Activated naive CD8-positive, alpha-beta T cell treated with anti-CD3 and anti-CD28 coated beads for 36 hours (primary cell): ENCODE measurements around the gene HEPHL1. TPM values are rescaled to one million over a fixed set of nuclear protein-coding genes. Genes with fewer than 3 reads are reported as not detected.

Experiments
- DNase-seq: peaks from one replicate; pipeline ENCODE4 v3.0.0; 2021
- H3K27ac Mint-ChIP-seq: one replicate; pipeline ENCODE4 v1.8.0; 2022; ENCODE audit warnings: mild to moderate bottlenecking, moderate library complexity, mixed read lengths
- H3K27me3 Mint-ChIP-seq: one replicate; pipeline ENCODE4 v1.8.0; 2022; ENCODE audit warnings: mild to moderate bottlenecking, mixed read lengths
- H3K36me3 Mint-ChIP-seq: one replicate; pipeline ENCODE4 v1.8.0; 2021; ENCODE audit warnings: mild to moderate bottlenecking, mixed read lengths
- H3K4me1 Mint-ChIP-seq: one replicate; pipeline ENCODE4 v1.8.0; 2021; ENCODE audit warnings: mixed read lengths
- H3K4me3 Mint-ChIP-seq: one replicate; pipeline ENCODE4 v1.8.0; 2022; ENCODE audit warnings: mild to moderate bottlenecking, moderate library complexity, mixed read lengths
- H3K9me3 Mint-ChIP-seq: one replicate; pipeline ENCODE4 v1.8.0; 2022; ENCODE audit warnings: mixed read lengths
- total RNA-seq, 2 experiments: library from RNA; stranded (reverse); gene quantifications; one replicate each; pipeline ENCODE4 v1.2.3, GENCODE V29; 2021

Gene HEPHL1
- total RNA-seq, 2 experiments from 2014 or later: not detected

DNA sequence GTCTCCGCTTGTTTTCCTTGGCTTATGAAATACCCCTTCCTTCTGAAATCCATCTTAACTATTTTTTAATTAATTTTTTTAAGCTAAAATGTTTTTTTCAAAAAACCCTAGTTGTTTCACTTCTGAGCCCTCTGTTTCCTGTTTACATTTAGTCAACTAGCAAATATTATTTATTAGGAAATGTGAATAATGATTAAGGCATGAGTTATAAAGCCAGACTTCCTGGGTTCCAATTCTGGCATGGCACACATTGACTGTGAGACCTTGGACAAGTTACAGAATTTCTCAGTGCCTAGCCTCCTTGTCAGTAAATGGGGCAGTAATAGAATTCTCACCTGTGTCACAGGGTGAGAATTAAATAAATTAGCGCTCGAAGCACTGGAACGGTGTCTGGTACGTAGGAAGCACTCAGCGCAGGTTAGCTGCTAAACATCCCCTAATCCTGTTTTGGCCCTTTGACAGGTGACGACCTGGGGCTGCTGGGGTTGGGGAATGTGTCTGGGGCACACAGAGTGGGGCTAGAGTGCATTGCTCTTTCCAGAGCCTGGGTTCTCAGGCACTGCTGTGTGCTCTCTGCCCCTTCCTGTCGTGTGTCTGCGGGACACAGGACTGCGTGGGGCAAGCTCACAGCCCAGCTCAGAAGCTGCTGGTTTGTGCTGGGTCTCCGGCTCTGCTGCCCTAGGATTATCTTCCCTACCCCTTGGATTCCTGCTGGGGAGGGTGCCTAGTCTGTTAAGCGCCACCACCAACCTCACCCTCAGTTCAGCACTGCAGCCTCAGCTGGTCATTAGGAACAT, 120.6 kb downstream of the HEPHL1 start:
- Mint-ChIP-seq H3K4me3 (no peak overlapping the region), H3K4me1 (peaks cover 57% of the 10 kb centered on the region), H3K9me3 (peaks cover 1% of the 10 kb centered on the region), H3K27ac (no peak overlapping the region), H3K27me3 (no peaks in the 10 kb centered on the region), H3K36me3 (peaks cover 3% of the 10 kb centered on the region)
- no peak for DNase-seq

GRCh38 chr11:94142308-94143281, 121.4 kb downstream of the HEPHL1 start:
- H3K4me3 Mint-ChIP-seq: no peak overlapping the region
- no peaks in the 10 kb centered on the region for H3K27me3 Mint-ChIP-seq
- peaks cover 58% of the 10 kb centered on the region for H3K4me1 Mint-ChIP-seq
- H3K27ac Mint-ChIP-seq: no peak overlapping the region
- no peak for DNase-seq
- H3K36me3 Mint-ChIP-seq: no peaks in the 10 kb centered on the region
- H3K9me3 Mint-ChIP-seq: no peaks in the 10 kb centered on the region

DNA sequence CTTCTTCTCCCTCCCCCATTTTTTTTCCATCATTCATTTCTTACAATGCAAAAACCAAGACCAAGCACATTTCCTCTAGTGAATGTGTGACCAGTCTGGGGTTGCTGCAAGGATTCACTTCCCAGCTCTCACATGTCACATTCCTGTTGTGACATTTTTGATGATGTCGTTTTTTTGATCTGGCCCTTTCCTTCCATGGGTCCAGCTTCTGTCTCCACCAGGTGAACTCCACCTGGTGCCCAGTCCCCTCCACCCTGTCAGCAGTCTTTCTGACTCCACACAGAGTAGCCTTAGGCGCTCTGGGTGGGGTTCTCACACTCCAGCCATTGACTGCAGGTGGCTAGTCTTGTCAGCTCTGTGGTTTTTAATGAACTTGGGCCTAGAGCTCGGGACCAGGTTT, 123.1 kb downstream of the HEPHL1 start:
- Mint-ChIP-seq H3K27me3 (no peaks in the 10 kb centered on the region), H3K4me3 (no peak overlapping the region), H3K4me1 (peaks cover 66% of the 10 kb centered on the region), H3K9me3 (no peaks in the 10 kb centered on the region), H3K27ac (no peak overlapping the region), H3K36me3 (no peaks in the 10 kb centered on the region)
- DNase-seq: no peak

DNA sequence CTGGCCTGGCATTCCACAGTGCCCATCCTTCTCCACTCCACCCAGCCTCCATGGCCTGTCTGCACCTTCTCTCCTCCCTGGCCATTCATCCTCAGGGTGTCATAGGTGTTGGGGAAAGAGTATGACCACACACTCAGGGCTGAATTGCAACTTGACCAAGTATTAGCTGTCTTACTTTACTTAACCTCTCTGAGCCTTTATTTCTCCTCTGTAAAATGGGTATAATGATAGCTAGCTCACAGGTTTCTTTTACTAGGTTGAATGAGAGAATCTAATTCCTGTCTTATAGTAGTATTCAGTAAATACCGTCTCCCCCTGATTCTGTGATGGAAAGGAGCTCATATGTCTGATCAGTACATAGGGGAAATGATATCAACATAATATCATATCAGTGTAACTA, 123.5 kb downstream of the HEPHL1 start:
- no peak overlapping the region for H3K27ac Mint-ChIP-seq
- no peak for DNase-seq
- H3K36me3 Mint-ChIP-seq: no peaks in the 10 kb centered on the region
- H3K4me1 Mint-ChIP-seq: peaks cover 69% of the 10 kb centered on the region
- no peak overlapping the region for H3K4me3 Mint-ChIP-seq
- H3K9me3 Mint-ChIP-seq: no peaks in the 10 kb centered on the region
- no peaks in the 10 kb centered on the region for H3K27me3 Mint-ChIP-seq

- no peak overlapping the region for H3K27ac Mint-ChIP-seq
- H3K4me3 Mint-ChIP-seq: no peak overlapping the region
- H3K9me3 Mint-ChIP-seq: no peaks in the 10 kb centered on the region
- no peaks in the 10 kb centered on the region for H3K36me3 Mint-ChIP-seq
- peaks cover 67% of the 10 kb centered on the region for H3K4me1 Mint-ChIP-seq
- H3K27me3 Mint-ChIP-seq: no peaks in the 10 kb centered on the region
- DNase-seq: no peak
Observed at GRCh38 chr11:94145431-94145830, 124.3 kb downstream of the HEPHL1 start.

DNA sequence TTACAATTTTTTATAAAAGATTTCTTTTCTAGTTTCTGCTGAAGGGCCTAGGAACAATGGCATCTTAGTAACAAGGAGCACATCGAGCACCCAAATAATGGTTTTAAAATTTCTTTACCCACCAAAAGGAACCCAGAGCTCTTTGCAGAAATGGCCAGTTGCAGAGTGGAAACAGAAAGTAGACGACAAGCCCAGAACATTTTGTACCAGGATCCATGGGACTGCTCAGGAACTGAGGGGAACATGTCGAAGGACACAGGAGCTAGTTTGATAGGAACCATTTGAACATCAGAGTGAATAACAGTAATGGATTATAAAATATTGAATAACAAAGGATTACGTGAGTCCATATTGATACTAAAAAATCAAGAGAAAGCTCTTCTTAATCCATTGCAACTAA, 124.8 kb downstream of the HEPHL1 start:
- Mint-ChIP-seq H3K9me3 (no peaks in the 10 kb centered on the region), H3K4me3 (no peak overlapping the region), H3K4me1 (peaks cover 69% of the 10 kb centered on the region), H3K36me3 (no peaks in the 10 kb centered on the region), H3K27ac (no peak overlapping the region), H3K27me3 (no peaks in the 10 kb centered on the region)
- no peak for DNase-seq

DNA sequence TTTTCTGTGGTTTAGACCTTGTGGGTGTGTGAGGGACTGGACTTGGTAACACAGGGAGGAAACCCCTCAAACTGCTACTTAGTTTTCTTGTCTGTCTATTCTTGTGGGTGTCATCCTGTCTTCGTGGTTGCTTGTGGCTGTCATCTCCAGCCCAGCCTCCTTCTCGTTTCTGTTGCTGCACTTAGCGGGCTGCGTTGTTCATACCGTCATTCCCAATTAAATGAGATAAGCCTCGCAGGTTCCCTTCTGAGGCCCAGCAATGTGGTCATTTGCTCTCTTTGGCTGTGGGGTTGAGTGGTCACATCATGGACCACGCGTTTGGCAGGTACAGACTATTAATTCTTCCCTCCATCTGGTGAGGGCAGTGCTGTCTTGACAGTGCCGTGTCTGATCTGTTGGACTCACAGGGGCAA, 126.3 kb downstream of the HEPHL1 start:
- H3K9me3 Mint-ChIP-seq: no peaks in the 10 kb centered on the region
- H3K36me3 Mint-ChIP-seq: peaks cover 2% of the 10 kb centered on the region
- DNase-seq: peak; percentile 43

GRCh38 chr11:94148189-94148588, 127.0 kb downstream of the HEPHL1 start:
- peaks cover 78% of the 10 kb centered on the region for H3K4me1 Mint-ChIP-seq

More for the DNA sequence above, 126.3 kb downstream of the HEPHL1 start:
- H3K4me1 Mint-ChIP-seq: peaks cover 77% of the 10 kb centered on the region
- no peaks in the 10 kb centered on the region for H3K27me3 Mint-ChIP-seq
- H3K27ac Mint-ChIP-seq: peak overlapping the region; percentile 74
- H3K4me3 Mint-ChIP-seq: peak overlapping the region; percentile 2

DNA sequence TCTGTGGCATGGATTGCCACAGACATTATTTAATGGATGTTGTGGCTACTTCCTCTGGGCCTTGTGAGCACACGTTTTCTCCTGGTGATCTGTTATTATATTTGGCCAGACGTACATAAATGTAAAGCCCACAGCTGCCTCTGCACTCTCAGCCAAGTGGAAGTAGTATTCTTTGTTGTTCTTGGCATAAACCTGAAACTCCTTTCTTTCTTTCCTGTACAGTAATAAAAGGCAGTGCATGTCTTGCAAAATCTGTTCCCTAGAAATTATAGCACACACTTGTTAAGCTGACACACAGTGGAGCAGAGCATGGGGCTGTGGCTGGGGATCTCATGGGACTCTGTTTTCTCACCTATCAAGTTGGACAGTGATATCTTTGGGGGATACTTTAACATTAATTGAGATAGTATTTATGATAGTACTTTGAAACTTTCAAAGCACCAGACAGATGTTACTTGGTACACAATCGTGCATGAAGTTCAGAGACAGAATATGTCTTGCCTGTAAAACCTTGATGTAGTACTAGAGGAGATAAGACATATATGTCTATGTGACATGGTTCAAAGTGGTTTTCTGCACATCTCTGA, 128.4 kb downstream of the HEPHL1 start:
- Mint-ChIP-seq H3K4me1 (peaks cover 74% of the 10 kb centered on the region), H3K4me3 (no peak overlapping the region), H3K27me3 (no peaks in the 10 kb centered on the region), H3K27ac (no peak overlapping the region), H3K36me3 (peaks cover 9% of the 10 kb centered on the region), H3K9me3 (no peaks in the 10 kb centered on the region)
- no peak for DNase-seq

More at GRCh38 chr11:94148189-94148588, 127.0 kb downstream of the HEPHL1 start:
- Mint-ChIP-seq H3K36me3 (peaks cover 4% of the 10 kb centered on the region), H3K27me3 (no peaks in the 10 kb centered on the region), H3K9me3 (no peaks in the 10 kb centered on the region), H3K27ac (no peak overlapping the region), H3K4me3 (peak overlapping the region; percentile 2)
- no peak for DNase-seq

DNA sequence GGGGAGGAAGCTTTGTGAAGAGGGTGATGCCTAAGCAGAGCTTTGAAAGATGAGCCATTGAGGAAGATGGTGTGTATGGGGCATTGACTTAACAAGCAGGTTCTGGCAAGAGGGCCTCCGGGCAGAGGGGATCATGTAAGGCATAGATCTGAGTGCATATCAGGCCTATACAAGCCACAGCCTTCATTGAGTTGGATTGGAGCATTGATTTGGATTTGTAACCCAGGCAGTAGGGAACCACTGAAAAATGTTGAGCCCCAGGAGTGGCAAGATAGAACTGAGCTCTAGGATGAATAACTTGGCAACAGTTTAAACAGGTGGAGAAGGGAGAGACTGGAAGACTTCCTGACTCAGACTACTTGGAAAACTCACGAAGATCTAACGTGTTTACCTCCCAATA, 128.9 kb downstream of the HEPHL1 start:
- Mint-ChIP-seq H3K27ac (no peak overlapping the region), H3K9me3 (no peaks in the 10 kb centered on the region), H3K4me1 (peaks cover 74% of the 10 kb centered on the region), H3K27me3 (no peaks in the 10 kb centered on the region), H3K4me3 (no peak overlapping the region), H3K36me3 (peaks cover 11% of the 10 kb centered on the region)
- no peak for DNase-seq

DNA sequence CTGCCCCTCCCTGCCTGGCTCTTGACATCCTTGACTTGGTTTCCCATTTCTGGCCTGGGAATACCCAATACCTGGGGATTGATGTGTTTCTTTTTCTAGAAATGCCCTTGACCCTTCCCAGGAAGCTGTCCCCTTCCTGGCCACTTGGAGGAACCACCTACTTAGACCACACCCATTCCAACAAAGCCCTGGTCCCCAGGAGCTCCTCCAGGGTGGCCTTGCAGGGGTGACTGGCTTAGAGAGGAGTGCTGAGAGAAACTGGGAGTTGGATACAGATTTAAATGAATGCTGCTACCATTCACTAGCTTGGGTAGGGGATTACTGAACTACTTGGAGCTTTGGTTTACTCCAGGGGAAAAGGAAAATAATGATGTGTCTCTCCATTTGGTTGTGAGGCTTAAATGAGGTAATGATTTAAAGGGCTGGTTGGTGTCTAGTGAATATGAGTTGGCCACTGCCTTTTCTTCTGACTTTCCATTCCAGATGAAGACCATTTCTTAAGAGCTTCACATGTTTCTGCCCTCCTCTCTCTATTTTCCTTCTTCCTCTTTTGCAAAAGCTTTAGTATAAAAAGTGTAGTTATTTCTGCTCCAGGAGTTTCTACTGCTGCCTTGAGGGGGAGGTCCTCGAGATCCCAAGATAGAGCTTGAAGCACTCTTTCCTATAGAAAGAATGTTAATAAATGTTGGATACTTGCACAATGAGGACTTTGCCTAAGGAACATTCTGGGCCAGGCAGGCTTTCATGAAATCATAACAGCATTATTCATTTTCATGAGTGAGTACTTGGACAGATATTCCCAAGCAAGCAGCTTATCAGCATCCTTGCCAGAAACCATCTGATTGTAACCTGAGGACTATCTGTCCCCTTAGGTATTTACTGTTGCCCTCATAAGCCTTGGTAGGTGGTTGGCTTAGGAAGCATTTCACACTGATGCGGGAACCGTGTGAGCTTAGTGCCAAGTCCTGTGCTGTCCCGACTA, 129.8 kb downstream of the HEPHL1 start:
- H3K36me3 Mint-ChIP-seq: peaks cover 17% of the 10 kb centered on the region
- no peaks in the 10 kb centered on the region for H3K27me3 Mint-ChIP-seq
- no peak overlapping the region for H3K27ac Mint-ChIP-seq
- DNase-seq: no peak
- H3K4me1 Mint-ChIP-seq: peaks cover 65% of the 10 kb centered on the region
- no peak overlapping the region for H3K4me3 Mint-ChIP-seq
- no peaks in the 10 kb centered on the region for H3K9me3 Mint-ChIP-seq

- Mint-ChIP-seq H3K27ac (peak overlapping the region; percentile 39), H3K4me1 (peaks cover 56% of the 10 kb centered on the region), H3K9me3 (peaks cover 4% of the 10 kb centered on the region), H3K27me3 (no peaks in the 10 kb centered on the region), H3K4me3 (no peak overlapping the region), H3K36me3 (peaks cover 27% of the 10 kb centered on the region)
- peak; percentile 37 for DNase-seq
Observed at GRCh38 chr11:94151903-94152677, 130.9 kb downstream of the HEPHL1 start.

DNA sequence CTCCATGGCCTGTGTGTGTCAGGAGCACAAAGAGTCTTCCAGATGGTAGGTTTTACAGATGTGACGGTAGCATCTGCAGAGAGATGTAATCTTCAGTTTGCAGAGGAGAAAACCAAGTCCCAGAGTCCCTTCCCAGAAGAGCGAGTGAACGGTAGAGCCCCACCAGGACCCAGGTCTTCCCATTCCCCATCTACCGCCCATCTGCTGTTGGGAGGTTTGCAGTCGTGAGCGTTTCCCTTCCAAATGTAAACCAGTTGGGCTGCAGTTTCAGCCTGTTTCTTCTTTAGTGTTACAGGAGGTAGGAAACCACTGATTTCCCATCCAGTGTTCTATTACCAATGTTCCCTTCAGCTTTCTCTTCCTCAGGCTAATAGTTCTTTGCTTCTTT, 131.5 kb downstream of the HEPHL1 start:
- H3K27me3 Mint-ChIP-seq: no peaks in the 10 kb centered on the region
- H3K4me1 Mint-ChIP-seq: peaks cover 51% of the 10 kb centered on the region
- no peak for DNase-seq
- H3K9me3 Mint-ChIP-seq: peaks cover 4% of the 10 kb centered on the region
- H3K4me3 Mint-ChIP-seq: no peak overlapping the region
- H3K27ac Mint-ChIP-seq: peak overlapping the region; percentile 39
- peaks cover 33% of the 10 kb centered on the region for H3K36me3 Mint-ChIP-seq
